ENCODE measurements around the gene FMC1.
A peak's percentile ranks its signal among the peaks of the same experiment; 100 is the strongest.

Gene FMC1

GRCh38 chr7:139370943-139371313, 29.8 kb downstream of the FMC1 start:
- Mint-ChIP-seq H3K4me1 (ENCODE audit: low read depth) (peaks cover 31% of the 10 kb centered on the region), H3K9me3 (no peaks in the 10 kb centered on the region), H3K36me3 (ENCODE audit: low read depth) (peaks cover 17% of the 10 kb centered on the region), H3K27me3 (ENCODE audit: low read depth) (no peaks in the 10 kb centered on the region), H3K27ac (no peak overlapping the region), H3K4me3 (no peak overlapping the region)
- no peak for DNase-seq (ENCODE audit: low spot score)

GRCh38 chr7:139374246-139374645, 33.1 kb downstream of the FMC1 start:
- H3K27ac Mint-ChIP-seq = peak overlapping the region; percentile 11
- H3K9me3 Mint-ChIP-seq = no peaks in the 10 kb centered on the region
- H3K4me1 Mint-ChIP-seq (ENCODE audit: low read depth) = peaks cover 22% of the 10 kb centered on the region
- no peak overlapping the region for H3K4me3 Mint-ChIP-seq
- peaks cover 25% of the 10 kb centered on the region for H3K36me3 Mint-ChIP-seq (ENCODE audit: low read depth)
- H3K27me3 Mint-ChIP-seq (ENCODE audit: low read depth) = no peaks in the 10 kb centered on the region
- no peak for DNase-seq (ENCODE audit: low spot score)

- H3K27me3 Mint-ChIP-seq (ENCODE audit: low read depth) = no peaks in the 10 kb centered on the region
- H3K9me3 Mint-ChIP-seq = no peaks in the 10 kb centered on the region
- no peak for DNase-seq (ENCODE audit: low spot score)
- peaks cover 2% of the 10 kb centered on the region for H3K4me1 Mint-ChIP-seq (ENCODE audit: low read depth)
- H3K27ac Mint-ChIP-seq = no peak overlapping the region
- H3K4me3 Mint-ChIP-seq = no peak overlapping the region
- peaks cover 34% of the 10 kb centered on the region for H3K36me3 Mint-ChIP-seq (ENCODE audit: low read depth)
Measured at GRCh38 chr7:139382439-139382838, 41.3 kb downstream of the FMC1 start.

GRCh38 chr7:139384611-139385010, 43.5 kb downstream of the FMC1 start:
- H3K27ac Mint-ChIP-seq = no peak overlapping the region
- peaks cover 4% of the 10 kb centered on the region for H3K4me1 Mint-ChIP-seq (ENCODE audit: low read depth)
- peaks cover 39% of the 10 kb centered on the region for H3K36me3 Mint-ChIP-seq (ENCODE audit: low read depth)

GRCh38 chr7:139387594-139387993, 46.5 kb downstream of the FMC1 start:
- H3K4me3 Mint-ChIP-seq = no peak overlapping the region
- no peaks in the 10 kb centered on the region for H3K27me3 Mint-ChIP-seq (ENCODE audit: low read depth)
- no peaks in the 10 kb centered on the region for H3K9me3 Mint-ChIP-seq
- DNase-seq (ENCODE audit: low spot score) = no peak
- H3K36me3 Mint-ChIP-seq (ENCODE audit: low read depth) = peaks cover 41% of the 10 kb centered on the region
- H3K4me1 Mint-ChIP-seq (ENCODE audit: low read depth) = peaks cover 4% of the 10 kb centered on the region
- H3K27ac Mint-ChIP-seq = no peak overlapping the region

More at GRCh38 chr7:139384611-139385010, 43.5 kb downstream of the FMC1 start:
- H3K4me3 Mint-ChIP-seq = no peak overlapping the region
- no peak for DNase-seq (ENCODE audit: low spot score)
- H3K27me3 Mint-ChIP-seq (ENCODE audit: low read depth) = no peaks in the 10 kb centered on the region
- no peaks in the 10 kb centered on the region for H3K9me3 Mint-ChIP-seq

GRCh38 chr7:139389091-139389490, 48.0 kb downstream of the FMC1 start:
- H3K36me3 Mint-ChIP-seq (ENCODE audit: low read depth) = peaks cover 42% of the 10 kb centered on the region
- no peak overlapping the region for H3K27ac Mint-ChIP-seq
- H3K4me3 Mint-ChIP-seq = no peak overlapping the region
- no peak for DNase-seq (ENCODE audit: low spot score)
- H3K9me3 Mint-ChIP-seq = no peaks in the 10 kb centered on the region
- peaks cover 10% of the 10 kb centered on the region for H3K4me1 Mint-ChIP-seq (ENCODE audit: low read depth)
- H3K27me3 Mint-ChIP-seq (ENCODE audit: low read depth) = no peaks in the 10 kb centered on the region

GRCh38 chr7:139389774-139390173, 48.6 kb downstream of the FMC1 start:
- H3K27ac Mint-ChIP-seq = no peak overlapping the region
- no peak overlapping the region for H3K4me3 Mint-ChIP-seq
- H3K36me3 Mint-ChIP-seq (ENCODE audit: low read depth) = peaks cover 44% of the 10 kb centered on the region
- peaks cover 15% of the 10 kb centered on the region for H3K4me1 Mint-ChIP-seq (ENCODE audit: low read depth)
- H3K27me3 Mint-ChIP-seq (ENCODE audit: low read depth) = no peaks in the 10 kb centered on the region
- no peak for DNase-seq (ENCODE audit: low spot score)
- H3K9me3 Mint-ChIP-seq = no peaks in the 10 kb centered on the region

- Mint-ChIP-seq H3K4me1 (ENCODE audit: low read depth) (peaks cover 24% of the 10 kb centered on the region), H3K27ac (peak overlapping the region; percentile 64), H3K36me3 (ENCODE audit: low read depth) (peaks cover 51% of the 10 kb centered on the region), H3K4me3 (no peak overlapping the region), H3K27me3 (ENCODE audit: low read depth) (no peaks in the 10 kb centered on the region), H3K9me3 (no peaks in the 10 kb centered on the region)
- no peak for DNase-seq (ENCODE audit: low spot score)
Measured at GRCh38 chr7:139393621-139394211, 52.6 kb downstream of the FMC1 start.

GRCh38 chr7:139394540-139394939, 53.4 kb downstream of the FMC1 start:
- Mint-ChIP-seq H3K27ac (peak overlapping the region; percentile 76), H3K36me3 (ENCODE audit: low read depth) (peaks cover 50% of the 10 kb centered on the region), H3K4me3 (peak overlapping the region; percentile 47), H3K4me1 (ENCODE audit: low read depth) (peaks cover 22% of the 10 kb centered on the region), H3K9me3 (no peaks in the 10 kb centered on the region), H3K27me3 (ENCODE audit: low read depth) (no peaks in the 10 kb centered on the region)
- DNase-seq (ENCODE audit: low spot score) = no peak
